Mucosa of rectum (tissue), 2 donors: ENCODE data around the gene FRRS1.

ENCODE experiments used
- H3K27ac ChIP-seq, 2 donors: one replicate each; pipeline ENCODE4 v1.7.0; 2013; ENCODE audit warnings: inconsistent platforms in 2 of 2, low read depth in 2 of 2, low read length in 2 of 2
- H3K27me3 ChIP-seq, 2 donors: one replicate each; pipeline ENCODE4 v1.7.0; 2013; ENCODE audit warnings: low read length in 2 of 2; ENCODE audit not compliant: control insufficient read depth in 2 of 2, insufficient read depth in 2 of 2
- H3K36me3 ChIP-seq, 2 donors: one replicate each; pipeline ENCODE4 v1.7.0; 2013; ENCODE audit warnings: low read length in 2 of 2; ENCODE audit not compliant: control insufficient read depth in 2 of 2, insufficient read depth in 2 of 2
- H3K4me1 ChIP-seq, 2 donors: one replicate each; pipeline ENCODE4 v1.7.0; 2013; ENCODE audit warnings: low read length in 2 of 2, mild to moderate bottlenecking in 1 of 2; ENCODE audit not compliant: control insufficient read depth in 2 of 2, insufficient read depth in 2 of 2
- H3K4me3 ChIP-seq, 2 donors: one replicate each; pipeline ENCODE4 v1.7.0; 2013; ENCODE audit warnings: low read length in 2 of 2
- H3K9ac ChIP-seq, 2 donors: one replicate each; pipeline ENCODE4 v1.7.0; 2013; ENCODE audit warnings: low read length in 2 of 2, low read depth in 1 of 2, mild to moderate bottlenecking in 1 of 2
- H3K9me3 ChIP-seq, 2 donors: one replicate each; pipeline ENCODE4 v1.7.0; 2013; ENCODE audit warnings: low read length in 2 of 2; ENCODE audit not compliant: control insufficient read depth in 2 of 2
- donor health status: healthy.
- donor health status: Normal muscosa, but diverticular disease.

The FRRS1 gene

DNA sequence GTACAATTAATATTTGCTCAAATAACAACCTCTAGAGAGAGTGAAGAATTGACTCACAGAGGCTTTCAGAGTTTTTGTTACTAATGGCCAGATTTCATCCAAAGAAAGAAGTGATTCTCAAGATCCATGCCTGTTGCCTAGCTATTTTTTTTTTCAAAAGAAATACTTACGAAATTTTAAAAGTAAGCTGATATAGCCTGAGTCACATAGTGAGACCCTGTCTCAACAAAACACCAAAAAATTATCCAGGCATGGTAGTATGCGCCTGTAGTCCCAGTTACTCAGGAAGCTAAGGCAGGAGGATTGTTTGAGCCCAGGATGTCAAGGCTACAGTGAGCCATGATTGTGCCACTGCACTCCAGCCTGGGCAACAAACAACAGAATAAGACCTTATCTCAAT lies 105.9 kb downstream of the FRRS1 start:
- Histone ChIP-seq H3K9ac (no peak overlapping the region), H3K27me3 (no peaks in the 10 kb centered on the region), H3K27ac (no peak overlapping the region), H3K9me3 (no peaks in the 10 kb centered on the region), H3K4me3 (no peak overlapping the region), H3K4me1 (no peaks in the 10 kb centered on the region), H3K36me3 (no peaks in the 10 kb centered on the region)

DNA sequence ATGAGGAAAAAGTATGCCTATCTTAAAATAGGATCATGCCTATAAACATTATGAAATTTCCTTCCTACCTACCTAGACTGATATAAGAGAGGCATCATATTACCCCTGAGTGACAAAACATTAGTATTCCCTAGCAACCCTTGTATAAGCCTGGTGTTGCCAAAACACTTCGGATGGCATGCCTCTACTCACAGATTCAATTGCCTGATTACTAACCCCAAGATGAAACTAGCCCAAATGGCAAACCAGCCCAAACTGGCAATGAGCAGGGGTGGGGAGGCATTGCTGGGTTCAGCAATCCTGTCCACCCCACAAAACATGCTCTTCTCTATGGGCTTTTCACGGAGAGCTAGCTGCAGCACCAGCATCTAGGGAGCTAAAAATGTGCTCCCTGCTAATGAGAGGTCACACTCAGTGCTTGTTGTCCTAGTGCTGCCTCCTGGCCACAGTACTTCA lies 106.7 kb downstream of the FRRS1 start:
- Histone ChIP-seq H3K27me3 (no peaks in the 10 kb centered on the region), H3K27ac (no peak overlapping the region), H3K36me3 (no peaks in the 10 kb centered on the region), H3K4me1 (no peaks in the 10 kb centered on the region), H3K4me3 (no peak overlapping the region), H3K9ac (no peak overlapping the region), H3K9me3 (no peaks in the 10 kb centered on the region)
